Naive thymus-derived CD8-positive, alpha-beta T cell (primary cell): Measurements from ENCODE around the gene WDR18. TPM values are rescaled to one million over a fixed set of nuclear protein-coding genes. Genes with fewer than 3 reads are reported as not detected.

Experiments
- ATAC-seq, 2 donors: fragments of 150-1000 bp; cut with Tn5 transposase in 1 of 2; sonication (Bioruptor Pico), chemical (Tn5 transposase) in 1 of 2; 1 replicate in 1 of 2; 2 replicates in 1 of 2; pipeline ENCODE4 v1.10.0; 2021; ENCODE audit warnings: mild to moderate bottlenecking in 2 of 2, moderate library complexity in 2 of 2
- POLR2A ChIA-PET: fragments of 350-600 bp; sonication (Branson Sonifier 250); formaldehyde crosslinking; loops from one replicate; lab custom pipeline; 2021; ENCODE audit warnings: antibody characterized with exemption; lab: Charles Lee
- DNase-seq, 10 donors: peaks; one replicate each; pipeline versions ENCODE4 v3.0.0 to v3.0.0-alpha.2; 2020 to 2022
- H3K27ac Mint-ChIP-seq, 10 donors: one replicate each; pipeline ENCODE4 v1.8.0; 2020 to 2022; ENCODE audit warnings: mild to moderate bottlenecking in 10 of 10, mixed read lengths in 10 of 10, moderate library complexity in 4 of 10, inconsistent platforms in 1 of 10
- H3K27me3 Mint-ChIP-seq, 5 donors: one replicate each; pipeline ENCODE4 v1.8.0; 2021 to 2022; ENCODE audit warnings: mixed read lengths in 5 of 5
- H3K36me3 Mint-ChIP-seq, 3 donors: one replicate each; pipeline ENCODE4 v1.8.0; 2020 to 2022; ENCODE audit warnings: mixed read lengths in 3 of 3, mild to moderate bottlenecking in 2 of 3, inconsistent platforms in 1 of 3
- H3K4me1 Mint-ChIP-seq, 4 donors: one replicate each; pipeline ENCODE4 v1.8.0; 2021 to 2022; ENCODE audit warnings: mixed read lengths in 4 of 4
- H3K4me3 Mint-ChIP-seq, 10 donors: one replicate each; pipeline ENCODE4 v1.8.0; 2020 to 2022; ENCODE audit warnings: mild to moderate bottlenecking in 10 of 10, mixed read lengths in 10 of 10, moderate library complexity in 6 of 10, inconsistent platforms in 1 of 10
- H3K9me3 Mint-ChIP-seq, 9 donors: one replicate each; pipeline ENCODE4 v1.8.0; 2020 to 2022; ENCODE audit warnings: mixed read lengths in 9 of 9, mild to moderate bottlenecking in 3 of 9, inconsistent platforms in 1 of 9, moderate library complexity in 1 of 9
- polyA plus RNA-seq, 3 donors: library from polyadenylated mRNA; unstranded; fragments of 300-500 nt; fragmentation: Illumina TruSeq; gene quantifications; one replicate each; pipeline ENCODE4 v1.2.3, GENCODE V29; 2021
- total RNA-seq, 8 experiments: library from RNA in 2 of 8; stranded (reverse) in 2 of 8; gene quantifications; one replicate each; pipeline ENCODE4 v1.2.3 and lab custom pipeline; 2021 to 2026

WDR18 gene
- total RNA-seq: 10 to 100 TPM; 50.6 to 54.1 TPM
- 10 to 100 TPM; 51.2 to 72.7 (median 64.1) TPM for polyA plus RNA-seq
- 8.4 to 91.9 (median 25.6) reads per million in 6 experiments for total RNA-seq (lab: John Stamatoyannopoulos, UW)

GRCh38 chr19:984165-984967, at the start of gene WDR18:
Gene WDR18 (plus strand): TSS chr19:984345. CDS start chr19:984354, 9 bp downstream.
- Mint-ChIP-seq H3K4me1 (peaks cover 12 to 25% (median 20%) of the 10 kb centered on the region in 4 donors), H3K36me3 (peaks cover 0 to 12% (median 0%) of the 10 kb centered on the region in 3 donors), H3K9me3 (no peaks in the 10 kb centered on the region), H3K4me3 (peak within 1 kb of the TSS; percentile 87 to 99 (median 92)), H3K27ac (peak within 1 kb of the TSS; percentile 63 to 96 (median 92)), H3K27me3 (no peaks in the 10 kb centered on the region)
- ATAC-seq (peak; percentile 86 to 89), DNase-seq (peak; percentile 73 to 94 (median 80))
- POLR2A ChIA-PET: interaction anchor here (0.5 to 5.7 kb wide), 43 partner anchors 9 to 1755 kb away, joined by 3 to 101 read pairs (median 5); partner anchors contain the start of genes ABCA7, ARHGAP45, CFD and CIRBP

GRCh38 chr19:934865-935479, 49.2 kb upstream of the WDR18 start:
- Mint-ChIP-seq H3K4me3 (no peak overlapping the region), H3K9me3 (peaks cover 0 to 2% (median 0%) of the 10 kb centered on the region in 9 donors), H3K36me3 (no peaks in the 10 kb centered on the region), H3K27me3 (no peaks in the 10 kb centered on the region), H3K27ac (no peak overlapping the region), H3K4me1 (peaks cover 12 to 53% (median 47%) of the 10 kb centered on the region in 4 donors)
- DNase-seq: no peak
- POLR2A ChIA-PET: interaction anchor here (0.6 to 0.8 kb wide), 3 partner anchors 96 to 159 kb away, joined by 3 to 7 read pairs (median 4); no protein-coding TSS in a partner anchor
- ATAC-seq: no peak

- DNase-seq (no peak), ATAC-seq (no peak)
- Mint-ChIP-seq H3K4me1 (peaks cover 17 to 56% (median 52%) of the 10 kb centered on the region in 4 donors), H3K27me3 (no peaks in the 10 kb centered on the region), H3K4me3 (no peak overlapping the region), H3K27ac (peak overlapping the region in 2 of 10 donors; percentile 25 to 43), H3K36me3 (no peaks in the 10 kb centered on the region), H3K9me3 (peaks cover 0 to 2% (median 0%) of the 10 kb centered on the region in 9 donors)
- POLR2A ChIA-PET: interaction anchor here (0.8 kb wide), 1 partner anchor 50 kb away, joined by 3 read pairs; no protein-coding TSS in a partner anchor
These were observed 48.0 kb upstream of the WDR18 start for GRCh38 chr19:936175-936546.

- POLR2A ChIA-PET: interaction anchor here (0.6 to 1.5 kb wide), 12 partner anchors 11 to 715 kb away, joined by 3 to 12 read pairs (median 4); partner anchors contain the start of genes ABCA7, ARHGAP45 and TCF3
- Mint-ChIP-seq H3K4me1 (peaks cover 21 to 58% (median 53%) of the 10 kb centered on the region in 4 donors), H3K9me3 (peaks cover 0 to 2% (median 0%) of the 10 kb centered on the region in 9 donors), H3K27ac (peak overlapping the region; percentile 65 to 98 (median 88)), H3K36me3 (no peaks in the 10 kb centered on the region), H3K27me3 (no peaks in the 10 kb centered on the region), H3K4me3 (peak overlapping the region; percentile 15 to 73 (median 60))
- DNase-seq: peak in 8 of 10 donors; percentile 50 to 85 (median 72)
- ATAC-seq: peak; percentile 59 to 63
These were observed 46.9 kb upstream of the WDR18 start for GRCh38 chr19:937259-937694.

GRCh38 chr19:938233-938923, 45.8 kb upstream of the WDR18 start:
- Mint-ChIP-seq H3K4me1 (peaks cover 18 to 47% (median 46%) of the 10 kb centered on the region in 4 donors), H3K36me3 (no peaks in the 10 kb centered on the region), H3K27ac (peak overlapping the region in 5 of 10 donors; percentile 36 to 94 (median 72)), H3K9me3 (peaks cover 0 to 2% (median 0%) of the 10 kb centered on the region in 9 donors), H3K4me3 (peak overlapping the region in 6 of 10 donors; percentile 4 to 64 (median 50)), H3K27me3 (no peaks in the 10 kb centered on the region)
- DNase-seq: no peak
- POLR2A ChIA-PET: interaction anchor here (0.6 to 1.5 kb wide), 11 partner anchors 9 to 241 kb away, joined by 3 to 12 read pairs (median 4); partner anchors contain the start of genes ABCA7, ARHGAP45 and MED16
- no peak for ATAC-seq

GRCh38 chr19:939439-939838, 44.7 kb upstream of the WDR18 start:
- H3K9me3 Mint-ChIP-seq: peaks cover 0 to 2% (median 0%) of the 10 kb centered on the region in 9 donors
- ATAC-seq (no peak), DNase-seq (no peak)
- H3K4me1 Mint-ChIP-seq: peaks cover 18 to 44% (median 42%) of the 10 kb centered on the region in 4 donors
- peak overlapping the region in 5 of 10 donors; percentile 35 to 87 (median 65) for H3K27ac Mint-ChIP-seq
- POLR2A ChIA-PET: interaction anchor here (0.7 to 1.4 kb wide), 2 partner anchors 45 to 133 kb away, joined by 4 to 5 read pairs; partner anchors contain the start of gene WDR18
- H3K4me3 Mint-ChIP-seq: peak overlapping the region in 8 of 10 donors; percentile 50 to 91 (median 82)
- H3K27me3 Mint-ChIP-seq: no peaks in the 10 kb centered on the region
- no peaks in the 10 kb centered on the region for H3K36me3 Mint-ChIP-seq

GRCh38 chr19:939922-940321, 44.2 kb upstream of the WDR18 start:
- H3K4me3 Mint-ChIP-seq: peak overlapping the region; percentile 61 to 91 (median 82)
- H3K36me3 Mint-ChIP-seq: no peaks in the 10 kb centered on the region
- H3K4me1 Mint-ChIP-seq: peaks cover 20 to 43% (median 42%) of the 10 kb centered on the region in 4 donors
- DNase-seq (no peak), ATAC-seq (no peak)
- POLR2A ChIA-PET: interaction anchor here (0.6 to 1.4 kb wide), 2 partner anchors 44 to 98 kb away, joined by 3 to 5 read pairs; partner anchors contain the start of gene WDR18
- peaks cover 0 to 2% (median 0%) of the 10 kb centered on the region in 9 donors for H3K9me3 Mint-ChIP-seq
- peak overlapping the region in 8 of 10 donors; percentile 29 to 89 (median 86) for H3K27ac Mint-ChIP-seq
- H3K27me3 Mint-ChIP-seq: no peaks in the 10 kb centered on the region

- peak; percentile 72 to 76 for ATAC-seq
- POLR2A ChIA-PET: interaction anchor here (1.4 kb wide), 1 partner anchor 43 kb away, joined by 5 read pairs; the partner anchor contains the start of gene WDR18
These were observed 43.4 kb upstream of the WDR18 start for GRCh38 chr19:940591-941291.

GRCh38 chr19:941292-942132, 42.6 kb upstream of the WDR18 start:
- Mint-ChIP-seq H3K9me3 (peaks cover 0 to 2% (median 0%) of the 10 kb centered on the region in 9 donors), H3K36me3 (no peaks in the 10 kb centered on the region), H3K27ac (peak overlapping the region in 6 of 10 donors; percentile 25 to 90 (median 61)), H3K27me3 (no peaks in the 10 kb centered on the region), H3K4me1 (peaks cover 20 to 41% (median 39%) of the 10 kb centered on the region in 4 donors), H3K4me3 (peak overlapping the region; percentile 64 to 81 (median 73))
- ATAC-seq: peak in 1 of 2 donors; percentile 2
- no peak for DNase-seq
- POLR2A ChIA-PET: no interaction called here

More at GRCh38 chr19:940591-941291, 43.4 kb upstream of the WDR18 start:
- H3K27me3 Mint-ChIP-seq: no peaks in the 10 kb centered on the region
- H3K4me1 Mint-ChIP-seq: peaks cover 20 to 42% (median 40%) of the 10 kb centered on the region in 4 donors
- peak overlapping the region in 9 of 10 donors; percentile 29 to 89 (median 84) for H3K27ac Mint-ChIP-seq
- H3K9me3 Mint-ChIP-seq: peaks cover 0 to 2% (median 0%) of the 10 kb centered on the region in 9 donors
- peak overlapping the region; percentile 64 to 91 (median 82) for H3K4me3 Mint-ChIP-seq
- H3K36me3 Mint-ChIP-seq: no peaks in the 10 kb centered on the region
- peak; percentile 65 to 91 (median 76) for DNase-seq

- H3K4me1 Mint-ChIP-seq: peaks cover 20 to 35% (median 33%) of the 10 kb centered on the region in 4 donors
- no peak for ATAC-seq
- peaks cover 0 to 2% (median 0%) of the 10 kb centered on the region in 9 donors for H3K9me3 Mint-ChIP-seq
- H3K27ac Mint-ChIP-seq: no peak overlapping the region
- POLR2A ChIA-PET: no interaction called here
- no peak for DNase-seq
- H3K27me3 Mint-ChIP-seq: no peaks in the 10 kb centered on the region
- no peaks in the 10 kb centered on the region for H3K36me3 Mint-ChIP-seq
- peak overlapping the region in 1 of 10 donors; percentile 20 for H3K4me3 Mint-ChIP-seq
These were observed 42.0 kb upstream of the WDR18 start for GRCh38 chr19:942133-942645.
